T-helper 1 cell treated with Interleukin-12 subunit alpha and Interleukin-12 subunit beta and Interleukin-4 antibody, amounts not matched to agents 30 ng/mL and 1 ng/mL, for 36 hours (primary cell): Measurements from ENCODE around the gene SNX27. TPM values are rescaled to one million over a fixed set of nuclear protein-coding genes. Genes with fewer than 3 reads are reported as not detected.
"Not testable (repeated sequence)": the region's sequence is repeated elsewhere in the genome, so short reads cannot be mapped to it uniquely, and the experiment has no call there.

ENCODE experiments used
- intact Hi-C: fragments of 100-400 bp; cut with micrococcal nuclease; formaldehyde crosslinking; loops from one replicate; pipeline ENCODE4 v1.15.1; 2024
- total RNA-seq: library from RNA; stranded (reverse); gene quantifications from 2 replicates; pipeline ENCODE4 v1.2.3, GENCODE V29; 2022

Gene SNX27
- total RNA-seq, 1 donor from 2014 or later: 27.6 TPM

DNA sequence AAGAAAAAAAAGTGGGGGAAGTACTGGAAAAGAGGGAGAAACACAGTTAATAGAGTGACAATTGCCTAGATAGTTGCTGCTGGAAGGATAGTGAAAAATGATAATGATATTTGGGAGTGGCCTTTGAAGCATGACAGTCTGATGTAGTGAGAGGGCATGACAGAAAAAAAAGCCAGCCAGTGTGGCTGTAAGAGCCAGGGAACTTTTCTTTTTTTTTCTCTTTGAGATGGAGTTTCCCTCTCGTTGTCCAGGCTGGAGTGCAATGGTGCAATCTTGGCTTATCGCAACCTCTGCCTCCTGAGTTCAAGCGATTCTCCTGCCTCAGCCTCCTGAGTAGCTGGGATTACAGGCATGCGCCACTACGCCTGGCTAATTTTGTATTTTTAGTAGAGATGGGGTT, 9.3 kb upstream of the SNX27 start:
- intact Hi-C loops: not testable (repeated sequence)

DNA sequence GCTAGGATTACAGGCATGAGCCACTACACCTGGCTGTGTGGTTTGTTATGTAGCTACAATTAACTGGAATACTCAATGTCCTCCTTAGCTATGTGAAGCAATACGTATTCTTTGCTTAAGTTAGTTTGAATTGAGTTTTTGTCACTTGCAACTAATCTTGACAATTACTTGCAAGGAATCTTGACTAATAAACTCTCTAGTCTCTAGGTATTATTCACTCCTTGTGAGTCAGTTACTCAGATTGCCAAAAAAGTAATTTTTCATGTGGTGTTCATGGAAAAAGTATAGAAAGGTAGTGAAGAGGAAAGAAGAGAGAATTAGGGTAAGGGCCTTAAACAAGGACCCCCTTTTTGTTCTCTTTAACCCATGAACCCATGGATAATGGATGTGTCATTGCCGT, 7.6 kb upstream of the SNX27 start:
- intact Hi-C loops: no loop called here

DNA sequence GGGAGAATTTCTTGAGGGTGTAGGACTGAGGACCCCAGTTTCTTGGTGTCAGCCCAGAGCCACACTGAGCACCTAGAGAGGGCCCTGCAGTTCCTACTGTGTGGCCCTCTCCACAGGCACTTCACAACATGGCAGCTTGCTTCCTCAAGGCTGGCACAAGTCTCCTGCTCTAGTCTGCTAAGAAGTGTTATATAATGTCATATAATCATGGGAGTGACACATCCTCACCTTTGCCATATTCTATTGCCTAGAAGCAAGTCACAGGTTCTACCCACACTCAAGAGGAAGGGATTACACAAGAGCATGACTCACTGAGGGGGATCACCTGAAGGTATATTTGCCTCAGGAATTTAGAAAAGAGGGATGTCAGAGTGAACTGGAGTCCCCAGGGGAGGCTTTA, 5.5 kb upstream of the SNX27 start:
- intact Hi-C loops: no loop called here

DNA sequence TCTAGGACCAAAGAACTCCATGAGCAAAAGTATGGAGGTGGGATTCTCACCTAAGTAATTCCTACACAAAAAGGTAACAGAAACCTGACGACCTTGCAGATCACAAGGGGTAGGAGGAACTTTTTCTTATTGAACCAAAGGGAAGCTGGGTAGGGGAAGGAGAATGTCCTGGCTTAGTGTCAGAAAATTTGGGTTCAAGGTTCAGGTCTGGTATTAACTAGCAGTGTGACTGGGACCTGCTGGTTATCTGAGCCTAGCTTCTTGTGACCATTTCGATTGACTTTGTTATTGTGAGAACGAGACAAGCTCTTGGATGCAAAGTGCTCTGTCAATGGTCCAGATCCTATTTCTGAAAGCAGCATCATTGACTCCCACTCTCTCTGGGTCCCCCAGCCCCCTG, 5.0 kb upstream of the SNX27 start:
- intact Hi-C loops: no loop called here

DNA sequence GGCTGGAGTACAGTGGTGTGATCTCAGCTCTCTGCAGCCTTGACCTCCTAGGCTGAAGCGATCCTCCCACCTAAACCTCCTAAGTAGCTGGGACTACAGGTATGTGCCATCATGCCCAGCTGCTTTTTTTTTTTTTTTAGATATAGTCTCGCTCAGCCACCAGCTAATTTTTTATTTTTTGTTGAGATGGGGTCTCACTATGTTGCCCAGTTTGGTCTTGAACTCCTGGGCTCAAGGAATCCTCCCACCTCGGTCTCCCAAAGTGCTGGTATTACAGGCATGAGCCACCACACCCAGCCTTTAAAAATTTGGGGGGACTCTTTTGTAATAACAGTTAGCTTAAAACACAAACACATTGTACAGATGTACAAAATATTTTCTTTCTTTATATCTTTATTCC, 1.7 kb upstream of the SNX27 start:
- intact Hi-C loops: loop anchor here (2.0 to 10.0 kb wide), 10 partner anchors 15 to 445 kb away; partner anchors contain the start of genes C2CD4D, CGN, LYSMD1 and POGZ

DNA sequence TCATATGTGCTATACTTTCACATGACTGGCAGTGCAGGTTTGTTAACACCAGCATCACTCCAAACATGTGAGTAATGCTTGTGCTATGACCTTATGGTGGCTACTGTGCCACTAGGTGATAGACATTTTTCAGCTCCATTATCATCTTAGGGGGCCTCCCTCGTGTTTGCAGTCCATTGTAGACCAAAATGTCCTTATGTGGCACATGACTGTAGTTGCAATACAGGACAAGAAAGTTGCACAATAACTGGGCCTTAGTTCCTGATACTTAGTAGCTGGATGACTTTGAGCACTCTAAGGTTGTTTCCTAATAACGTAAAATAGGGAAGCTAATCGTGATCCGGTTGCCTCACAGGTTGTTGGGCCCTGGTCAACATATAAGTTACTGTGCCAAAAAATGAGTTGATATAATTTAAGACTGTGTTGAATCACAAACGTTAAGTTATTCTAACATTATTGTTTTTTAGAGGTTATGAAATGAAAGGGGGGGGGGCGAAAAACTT, 511 bp upstream of the SNX27 start:
- intact Hi-C loops: loop anchor here (1.0 to 10.0 kb wide), 15 partner anchors 17 to 447 kb away; partner anchors contain the start of genes C2CD4D, CGN, LYSMD1 and MRPL9

DNA sequence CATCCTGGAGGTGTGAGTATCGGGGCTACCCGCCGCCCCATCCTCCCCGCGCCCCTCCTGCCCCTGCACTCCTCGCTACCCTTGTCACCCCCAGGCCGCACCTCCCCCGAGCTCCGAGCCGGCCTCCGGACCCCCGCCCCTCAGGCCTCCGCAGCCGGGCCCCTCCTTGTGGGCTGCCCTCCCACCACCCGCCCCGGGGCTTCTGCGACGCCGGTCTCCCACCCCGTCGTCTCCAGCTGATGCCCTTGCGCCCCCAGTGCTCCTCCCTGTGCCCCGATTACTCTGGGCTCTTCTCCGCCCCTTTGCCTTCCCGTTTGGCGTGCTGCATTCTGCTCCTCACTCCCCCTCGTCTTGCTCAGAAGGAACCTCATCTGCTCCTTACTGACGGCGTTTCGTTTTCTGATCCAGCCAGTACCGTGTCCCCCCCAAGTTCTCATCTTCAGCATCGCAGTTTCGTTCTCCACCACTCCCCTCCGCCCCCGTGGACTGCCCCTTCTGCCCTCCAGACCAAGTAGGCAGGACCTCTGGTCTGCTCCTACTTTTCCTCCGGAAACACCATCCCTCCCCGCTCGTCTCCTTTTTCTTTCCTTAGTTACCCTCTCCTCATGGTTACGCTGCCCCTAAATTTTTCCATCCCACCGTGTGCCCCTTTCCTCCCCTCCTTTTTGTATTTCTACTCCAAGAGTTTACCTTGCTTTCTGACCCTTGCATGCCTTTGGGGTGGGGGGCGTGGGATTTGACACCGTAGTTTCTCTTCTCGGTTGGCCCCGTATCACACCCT, 841 bp downstream of the SNX27 start:
- intact Hi-C loops: loop anchor here (5.0 to 10.0 kb wide), 7 partner anchors 155 to 448 kb away; partner anchors contain the start of genes C2CD4D, LYSMD1, POGZ and PSMD4

DNA sequence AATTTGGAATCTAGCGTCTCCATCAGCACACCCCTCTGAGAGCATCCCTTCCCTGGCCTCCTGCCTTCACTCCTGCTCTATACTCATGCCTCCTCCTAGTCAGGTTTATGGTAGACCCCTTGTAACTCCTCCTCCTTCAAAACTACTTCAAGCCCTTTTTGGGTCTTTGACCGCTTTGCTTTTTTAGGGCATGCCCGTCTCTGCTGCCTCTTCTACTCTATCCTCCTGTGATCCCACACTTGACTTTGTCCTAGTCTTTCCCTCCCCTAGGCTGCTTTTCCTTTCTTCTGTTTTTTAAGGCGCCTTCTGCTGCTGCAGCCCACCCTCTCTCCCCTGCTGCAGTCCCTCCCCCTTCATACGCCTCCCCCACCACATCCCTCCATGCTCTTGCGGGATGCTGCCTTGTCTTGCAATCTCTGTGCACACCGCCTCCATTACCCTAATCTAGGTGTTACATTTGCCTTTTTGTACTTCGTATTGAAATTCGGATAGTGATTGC, 1.5 kb downstream of the SNX27 start:
- intact Hi-C loops: loop anchor here (5.0 to 10.0 kb wide), 7 partner anchors 156 to 449 kb away; partner anchors contain the start of genes C2CD4D, LYSMD1, POGZ and PSMD4

DNA sequence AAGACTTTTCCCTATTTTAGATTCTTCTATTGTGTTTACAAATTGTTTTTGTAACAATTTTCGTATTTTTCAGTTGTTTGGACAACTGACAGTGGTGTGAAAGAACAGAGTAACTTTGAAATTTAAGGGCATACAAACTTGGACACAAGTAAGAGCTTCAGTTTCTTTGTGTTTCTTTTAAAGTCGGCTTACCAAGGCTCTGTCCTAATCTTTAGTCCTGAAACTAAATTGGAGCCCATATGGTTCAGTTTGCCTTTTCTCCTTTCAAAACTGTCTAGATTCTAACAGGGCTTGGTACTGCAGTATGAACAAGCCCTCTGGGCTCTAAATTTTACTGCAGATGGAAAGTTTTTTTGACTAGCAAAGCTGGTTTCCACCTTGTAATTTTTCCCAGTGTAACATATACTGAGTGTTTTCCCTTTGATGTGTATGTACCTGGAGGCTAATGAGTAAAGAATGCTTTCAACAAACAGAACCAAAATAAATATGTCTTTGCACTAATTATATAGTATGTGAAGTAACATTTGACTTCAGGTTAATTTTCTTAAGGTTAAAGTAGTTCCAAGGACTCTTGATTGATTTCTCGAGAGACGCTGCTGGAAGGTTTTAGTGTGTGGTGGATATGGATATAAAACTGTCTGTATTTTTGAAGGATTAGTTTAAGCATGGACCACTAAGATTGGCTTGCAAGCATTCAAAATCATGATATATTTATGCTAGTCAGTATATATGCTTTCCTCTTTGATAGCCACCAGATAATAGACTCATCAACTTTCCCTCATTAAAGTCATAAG, 4.1 kb downstream of the SNX27 start:
- intact Hi-C loops: loop anchor here (10.0 kb wide), 1 partner anchor 451 kb away; the partner anchor contains the start of genes LYSMD1 and SCNM1

DNA sequence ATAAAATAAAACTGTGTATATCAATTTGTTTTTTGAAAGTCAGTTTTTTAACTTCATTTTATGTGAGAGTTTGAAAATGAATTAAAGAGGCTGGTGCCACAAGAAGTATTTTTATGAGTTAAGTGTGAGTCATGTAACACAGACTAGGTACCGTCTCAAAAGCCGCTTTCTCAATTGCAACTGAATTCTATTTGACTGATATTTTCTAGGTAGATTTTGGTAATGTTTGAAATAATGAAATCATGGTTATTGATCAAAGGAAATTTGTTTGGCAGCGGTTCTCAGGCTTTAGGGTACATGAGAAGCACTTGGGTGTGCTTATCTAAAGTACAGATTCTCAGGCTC, 4.6 kb downstream of the SNX27 start:
- intact Hi-C loops: loop anchor here (10.0 kb wide), 1 partner anchor 452 kb away; the partner anchor contains the start of genes LYSMD1 and SCNM1

DNA sequence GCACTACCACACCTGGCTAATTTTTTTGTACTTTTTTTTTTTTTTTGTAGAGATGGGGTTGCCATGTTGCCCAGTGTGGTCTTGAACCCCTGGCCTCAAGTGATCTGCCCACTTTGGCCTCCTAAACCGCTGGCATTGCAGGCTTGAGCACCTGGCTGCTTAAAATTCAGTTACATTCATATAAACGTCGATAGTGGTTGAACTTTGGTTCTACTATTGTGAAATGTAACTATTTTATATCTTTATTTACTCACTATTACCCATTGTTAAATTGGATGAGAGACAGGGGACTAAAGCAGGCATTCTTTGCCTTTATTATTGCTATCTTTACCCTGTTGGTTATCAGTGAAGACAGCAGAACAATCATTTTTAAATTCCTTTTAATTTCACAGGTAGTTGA, 6.2 kb downstream of the SNX27 start:
- intact Hi-C loops: loop anchor here (10.0 kb wide), 1 partner anchor 453 kb away; the partner anchor contains the start of genes LYSMD1 and SCNM1

DNA sequence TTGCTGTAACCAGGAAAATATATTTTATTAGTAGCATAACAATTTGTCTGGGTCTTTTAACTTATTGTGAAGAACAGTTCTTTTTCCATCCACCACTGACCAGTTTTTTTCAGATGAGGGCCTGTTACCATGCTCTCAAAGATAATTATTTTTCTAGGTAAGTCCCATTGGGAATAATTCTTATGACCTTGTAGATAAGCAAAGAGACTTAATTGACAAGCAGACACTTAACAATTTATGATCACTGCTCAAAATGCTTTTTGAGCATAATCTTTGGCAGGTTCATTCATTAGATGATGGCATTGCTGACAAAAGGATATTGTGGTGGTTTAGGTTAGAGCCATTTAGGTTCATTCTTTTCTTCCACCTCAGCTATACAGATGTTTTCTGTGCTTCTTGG, 6.6 kb downstream of the SNX27 start:
- intact Hi-C loops: loop anchor here (10.0 kb wide), 1 partner anchor 454 kb away; the partner anchor contains the start of genes LYSMD1 and SCNM1

DNA sequence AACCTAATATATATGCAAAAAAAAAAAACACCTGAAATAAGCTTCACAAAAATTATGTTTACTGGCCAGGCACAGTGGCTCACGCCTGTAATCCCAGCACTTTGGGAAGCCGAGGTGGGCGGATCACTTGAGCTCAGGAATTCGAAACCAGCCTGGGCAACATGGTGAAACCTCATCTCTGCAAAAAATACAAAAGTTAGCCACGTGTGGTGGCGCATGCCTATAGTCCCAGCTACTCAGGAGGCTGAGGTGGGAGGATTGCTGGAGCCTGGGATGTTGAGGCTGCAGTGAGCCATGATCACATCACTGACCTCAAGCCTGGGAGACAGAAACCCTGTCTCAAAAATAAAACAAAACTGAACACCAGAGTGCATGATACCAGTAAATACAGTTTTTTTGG, 7.1 kb downstream of the SNX27 start:
- intact Hi-C loops: loop anchor here (10.0 kb wide), 1 partner anchor 454 kb away; the partner anchor contains the start of genes LYSMD1 and SCNM1

DNA sequence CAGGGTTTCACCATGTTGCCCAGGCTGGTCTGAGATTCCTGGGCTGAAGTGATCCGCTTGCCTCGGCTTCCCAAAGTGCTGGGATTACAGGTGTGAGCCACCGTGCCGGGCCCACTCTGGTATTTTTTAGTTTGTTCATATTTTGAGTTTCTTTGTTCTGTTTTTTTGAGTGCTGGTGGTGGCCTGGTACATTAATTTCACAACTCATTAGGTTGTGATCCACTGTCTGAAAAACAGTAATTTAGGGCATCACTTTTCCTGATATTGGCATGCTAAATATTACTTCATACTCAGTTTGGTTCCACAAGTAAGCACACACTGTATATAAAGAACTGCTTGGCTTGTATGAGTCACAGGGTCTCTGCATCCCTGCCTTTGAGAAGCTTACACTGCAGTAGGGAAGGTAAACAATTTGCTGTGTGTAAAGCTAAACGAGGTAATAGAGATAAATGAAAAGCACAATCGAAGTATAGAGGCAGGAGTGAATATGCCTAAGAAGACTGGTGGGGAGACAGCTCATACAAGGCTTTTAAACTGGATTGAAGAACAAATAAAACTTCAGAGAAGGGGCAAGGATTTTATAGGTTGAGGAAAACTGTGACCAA, 7.7 kb downstream of the SNX27 start:
- intact Hi-C loops: loop anchor here (10.0 kb wide), 1 partner anchor 455 kb away; the partner anchor contains the start of genes LYSMD1 and SCNM1

DNA sequence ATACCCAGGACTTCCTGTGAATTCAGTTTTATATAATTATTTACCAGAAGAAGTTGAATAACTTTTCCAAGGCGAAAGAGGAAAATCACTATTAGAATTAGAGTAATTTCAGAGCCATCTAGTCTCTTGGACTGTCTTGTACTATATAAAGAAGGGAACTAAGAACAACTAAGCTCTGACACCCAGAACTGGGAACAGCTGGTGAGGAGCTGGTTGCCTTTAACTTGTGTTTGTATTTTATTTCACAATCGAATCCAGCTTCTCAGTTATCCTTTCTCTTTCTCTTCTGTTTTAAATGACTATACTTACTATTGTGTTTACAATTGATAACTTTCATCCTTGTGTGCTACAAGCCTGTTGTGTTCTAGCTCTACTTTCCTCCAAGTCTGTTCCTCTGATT, 8.4 kb downstream of the SNX27 start:
- intact Hi-C loops: no loop called here

DNA sequence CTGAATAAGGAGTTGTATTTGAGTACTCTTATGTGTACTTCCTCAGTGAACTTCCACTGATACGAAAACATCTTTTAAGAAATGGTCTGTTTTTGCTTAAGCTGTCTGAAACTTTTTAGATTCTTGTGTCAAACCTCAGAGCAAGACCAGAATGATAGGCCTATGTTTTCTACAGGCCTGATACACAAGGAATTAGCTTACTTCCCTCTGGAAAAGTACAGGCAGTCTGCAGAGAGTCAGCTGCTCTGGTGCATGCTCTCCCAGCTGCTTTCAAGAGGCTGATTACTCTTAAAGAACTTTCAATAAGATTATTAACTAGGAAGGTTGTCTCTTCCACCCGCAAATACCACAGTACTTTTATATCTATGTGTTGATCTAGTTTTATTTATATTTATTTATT, 9.5 kb downstream of the SNX27 start:
- intact Hi-C loops: no loop called here

DNA sequence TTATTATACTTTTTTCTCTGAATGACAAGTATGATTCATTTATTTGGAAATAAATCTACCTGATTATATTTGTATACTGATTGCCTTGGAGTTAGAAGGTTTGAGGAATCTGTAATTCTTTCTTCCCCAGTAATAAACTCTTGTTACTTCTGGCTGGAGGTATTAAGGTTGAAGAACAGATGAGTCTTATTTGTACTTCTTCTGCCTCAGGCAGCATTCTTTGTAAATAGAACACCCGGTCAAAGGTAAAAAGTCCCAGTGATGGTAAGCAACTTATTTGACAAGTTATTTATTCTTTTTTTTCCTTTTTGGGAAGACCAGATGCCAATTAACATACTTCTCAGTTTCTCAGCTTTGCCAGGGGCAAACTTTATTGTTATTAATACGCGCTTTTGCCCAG, 12.9 kb downstream of the SNX27 start:
- intact Hi-C loops: no loop called here

DNA sequence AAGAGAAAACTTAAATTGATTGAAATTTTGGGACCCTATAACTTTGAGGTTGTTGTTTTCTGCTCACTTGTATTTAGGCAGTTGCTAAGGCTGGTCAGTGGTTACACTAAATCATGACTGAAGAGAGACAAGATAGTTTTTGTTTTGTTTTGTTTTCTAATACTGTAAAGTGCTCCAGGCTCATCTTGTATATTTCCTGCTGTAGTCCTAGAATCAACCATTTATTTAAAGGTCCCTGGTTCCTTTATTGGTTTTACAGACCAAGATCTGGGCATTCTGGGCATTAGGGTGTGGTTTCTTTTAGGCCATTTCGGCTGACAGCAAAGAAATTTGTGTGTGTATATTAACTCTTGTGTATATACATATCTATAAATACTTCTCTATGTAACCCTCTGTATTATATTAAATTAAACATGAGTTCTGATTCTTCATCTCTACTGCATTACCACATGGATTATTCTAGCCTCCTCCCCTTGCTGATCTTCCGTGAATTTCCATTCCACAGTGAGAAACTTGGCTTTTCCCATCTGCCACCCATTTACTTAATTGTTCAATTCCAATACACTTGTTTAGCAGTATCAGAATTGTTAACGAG, 15.0 kb downstream of the SNX27 start:
- intact Hi-C loops: no loop called here

DNA sequence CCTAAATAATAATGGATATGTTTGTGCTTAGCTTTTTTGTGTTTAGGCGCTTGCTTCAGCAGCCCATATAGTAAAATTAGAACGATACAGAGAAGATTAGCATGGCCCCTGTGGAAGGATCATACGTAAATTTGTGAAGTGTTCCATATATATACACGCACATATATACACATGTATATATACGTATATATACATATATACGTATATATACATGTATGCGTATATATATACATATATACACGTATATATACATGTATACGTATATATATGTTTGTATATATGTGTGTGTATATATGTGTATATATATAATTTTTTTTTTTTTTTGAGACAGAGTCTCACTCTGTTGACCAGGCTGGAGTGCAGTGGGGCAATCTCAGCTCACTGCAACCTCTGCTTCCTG, 17.4 kb downstream of the SNX27 start:
- intact Hi-C loops: no loop called here

DNA sequence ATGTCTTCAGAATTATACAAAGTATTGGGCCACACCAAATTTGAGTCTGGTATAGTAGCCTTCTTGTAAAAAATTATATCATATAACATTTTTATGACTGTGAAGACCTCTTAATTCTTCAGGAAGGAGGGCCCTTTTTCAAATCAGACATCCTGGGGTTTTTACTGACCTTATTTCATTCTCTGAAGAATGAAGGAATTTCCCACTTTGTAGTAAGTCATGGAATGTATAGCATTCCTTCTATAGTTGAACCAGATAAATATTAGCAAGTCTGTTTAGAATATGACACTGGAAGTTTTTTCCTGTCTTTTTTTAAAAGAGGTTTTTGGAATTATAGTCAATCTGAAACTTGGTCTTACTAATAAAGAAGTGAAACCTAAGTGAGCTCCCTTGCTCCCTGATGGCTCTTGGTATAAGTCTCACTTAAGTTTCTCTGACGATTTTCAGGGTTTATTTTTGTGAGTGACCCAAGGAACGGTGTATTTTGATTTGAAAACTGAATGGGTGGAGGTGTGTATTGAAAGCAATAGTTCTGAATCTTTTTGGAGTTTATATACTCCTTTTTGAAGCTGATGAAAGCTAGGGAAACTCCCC, 23.7 kb downstream of the SNX27 start:
- intact Hi-C loops: no loop called here
